Measurements from ENCODE around the gene TMPRSS9.

TMPRSS9 gene

DNA sequence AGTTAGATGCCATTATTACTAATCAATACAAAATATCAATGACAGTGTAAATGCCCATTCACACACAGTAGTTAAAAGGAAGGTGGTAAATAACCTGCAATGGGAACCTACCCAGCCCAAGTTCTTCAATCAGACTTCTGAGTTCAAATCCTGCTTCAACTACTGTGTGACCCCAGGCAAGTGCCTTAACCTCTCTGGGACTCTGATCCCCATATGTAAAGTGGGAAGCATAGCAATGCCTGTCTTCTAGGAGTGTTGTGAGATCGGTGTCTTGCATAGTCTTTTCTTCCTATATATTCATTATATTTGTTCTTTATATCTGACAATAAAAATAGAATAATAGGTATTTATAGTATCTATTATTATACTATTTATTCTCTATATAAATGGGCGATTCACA lies 60.4 kb downstream of the TMPRSS9 start:
- DNase-seq (ENCODE audit: low spot score) = no peak
- FAIRE-seq = no peak

DNA sequence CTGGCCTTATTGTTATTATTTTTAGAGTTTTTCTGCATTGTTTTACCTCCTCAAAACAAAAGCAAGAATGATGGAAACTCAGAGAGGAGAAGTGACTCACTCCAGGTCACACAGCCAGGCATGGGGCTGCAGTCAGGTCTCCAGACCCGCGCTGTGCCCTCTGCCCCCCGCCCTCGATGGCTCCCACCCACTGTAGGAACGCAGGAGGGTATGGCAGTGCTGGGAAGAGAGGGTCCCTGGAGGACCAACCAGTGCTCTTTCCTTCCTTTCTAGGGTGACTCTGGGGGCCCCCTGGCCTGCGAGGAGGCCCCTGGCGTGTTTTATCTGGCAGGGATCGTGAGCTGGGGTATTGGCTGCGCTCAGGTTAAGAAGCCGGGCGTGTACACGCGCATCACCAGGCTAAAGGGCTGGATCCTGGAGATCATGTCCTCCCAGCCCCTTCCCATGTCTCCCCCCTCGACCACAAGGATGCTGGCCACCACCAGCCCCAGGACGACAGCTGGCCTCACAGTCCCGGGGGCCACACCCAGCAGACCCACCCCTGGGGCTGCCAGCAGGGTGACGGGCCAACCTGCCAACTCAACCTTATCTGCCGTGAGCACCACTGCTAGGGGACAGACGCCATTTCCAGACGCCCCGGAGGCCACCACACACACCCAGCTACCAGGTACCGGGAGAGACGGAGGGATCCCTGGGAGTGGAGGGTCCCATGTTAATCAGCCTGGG lies 61.7 kb downstream of the TMPRSS9 start:
- FAIRE-seq = no peak

DNA sequence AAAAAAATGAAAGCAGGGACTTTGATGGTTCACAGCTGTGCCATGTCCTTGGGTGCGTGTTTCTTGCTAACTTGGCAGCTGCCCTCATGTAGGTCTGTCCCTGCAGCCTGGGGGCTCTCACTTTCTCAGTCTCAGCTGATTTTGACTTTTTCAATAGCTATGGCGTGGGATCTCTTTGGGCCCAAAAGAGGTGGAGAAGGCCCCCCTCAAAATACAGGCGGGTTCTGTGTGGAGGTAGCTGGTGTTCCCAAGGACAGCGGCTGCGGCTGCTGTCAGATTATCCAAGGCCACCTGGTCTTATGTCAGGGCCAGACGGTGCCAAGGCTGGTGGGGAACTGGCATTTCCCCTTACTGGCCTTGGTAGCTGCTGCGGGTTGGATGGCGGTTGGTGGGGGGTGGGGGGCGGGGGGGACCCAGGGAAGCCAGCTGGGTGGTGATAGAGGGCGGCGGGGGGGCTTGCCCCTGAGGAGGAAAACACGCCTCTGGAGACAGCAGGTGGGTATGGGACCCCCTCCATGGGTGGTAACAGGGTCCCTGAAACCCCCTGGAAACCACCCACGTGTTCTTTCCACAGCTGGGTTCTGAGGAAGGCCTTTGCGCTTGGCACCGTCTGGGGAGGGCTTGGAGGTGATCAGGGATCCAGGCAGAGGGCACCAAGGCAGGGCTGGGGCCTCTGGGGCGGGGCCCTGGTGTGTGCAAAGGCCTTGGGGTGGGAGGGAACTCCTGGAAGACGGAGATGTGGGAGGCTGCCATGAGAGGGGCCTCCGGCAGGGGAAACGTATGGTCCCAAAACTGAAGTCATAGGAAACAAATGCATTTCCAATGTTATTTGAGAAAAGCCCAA lies 63.2 kb downstream of the TMPRSS9 start:
- FAIRE-seq = no peak

More for the DNA sequence above, 61.7 kb downstream of the TMPRSS9 start:
- no peak for DNase-seq (ENCODE audit: low spot score)

DNA sequence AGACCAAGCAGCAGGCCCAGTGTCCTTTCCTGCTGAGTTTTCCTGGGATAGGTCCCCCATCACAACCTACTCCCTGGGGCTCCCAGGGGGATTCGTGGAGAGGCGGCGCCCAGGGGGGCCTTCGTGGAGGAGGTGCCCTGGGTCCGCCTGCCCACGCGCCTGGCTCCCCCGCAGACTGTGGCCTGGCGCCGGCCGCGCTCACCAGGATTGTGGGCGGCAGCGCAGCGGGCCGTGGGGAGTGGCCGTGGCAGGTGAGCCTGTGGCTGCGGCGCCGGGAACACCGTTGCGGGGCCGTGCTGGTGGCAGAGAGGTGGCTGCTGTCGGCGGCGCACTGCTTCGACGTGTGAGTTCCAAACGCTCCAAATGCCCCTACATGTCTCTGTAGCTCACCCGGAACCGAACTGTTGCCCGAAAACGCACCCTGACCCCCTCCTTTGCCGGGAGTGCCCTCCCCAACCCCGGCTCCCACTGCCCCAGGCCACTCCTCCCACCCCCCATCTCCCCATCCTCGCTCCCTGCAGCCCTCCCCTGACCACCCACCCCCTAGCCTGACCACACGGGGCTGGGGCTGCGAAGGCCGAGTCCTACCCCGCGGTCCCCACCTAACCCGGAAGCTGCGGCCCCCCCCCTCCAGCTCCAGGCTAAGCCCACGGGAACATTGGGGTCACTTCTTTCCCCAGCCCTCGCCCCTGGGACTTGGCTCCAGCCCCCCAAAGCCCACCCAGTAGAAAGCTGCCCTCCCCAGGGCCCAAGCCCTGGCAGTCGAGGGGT lies 64.0 kb downstream of the TMPRSS9 start:
- FAIRE-seq (no peak), DNase-seq (ENCODE audit: low spot score) (no peak)

More for the DNA sequence above, 63.2 kb downstream of the TMPRSS9 start:
- no peak for DNase-seq (ENCODE audit: low spot score)

DNA sequence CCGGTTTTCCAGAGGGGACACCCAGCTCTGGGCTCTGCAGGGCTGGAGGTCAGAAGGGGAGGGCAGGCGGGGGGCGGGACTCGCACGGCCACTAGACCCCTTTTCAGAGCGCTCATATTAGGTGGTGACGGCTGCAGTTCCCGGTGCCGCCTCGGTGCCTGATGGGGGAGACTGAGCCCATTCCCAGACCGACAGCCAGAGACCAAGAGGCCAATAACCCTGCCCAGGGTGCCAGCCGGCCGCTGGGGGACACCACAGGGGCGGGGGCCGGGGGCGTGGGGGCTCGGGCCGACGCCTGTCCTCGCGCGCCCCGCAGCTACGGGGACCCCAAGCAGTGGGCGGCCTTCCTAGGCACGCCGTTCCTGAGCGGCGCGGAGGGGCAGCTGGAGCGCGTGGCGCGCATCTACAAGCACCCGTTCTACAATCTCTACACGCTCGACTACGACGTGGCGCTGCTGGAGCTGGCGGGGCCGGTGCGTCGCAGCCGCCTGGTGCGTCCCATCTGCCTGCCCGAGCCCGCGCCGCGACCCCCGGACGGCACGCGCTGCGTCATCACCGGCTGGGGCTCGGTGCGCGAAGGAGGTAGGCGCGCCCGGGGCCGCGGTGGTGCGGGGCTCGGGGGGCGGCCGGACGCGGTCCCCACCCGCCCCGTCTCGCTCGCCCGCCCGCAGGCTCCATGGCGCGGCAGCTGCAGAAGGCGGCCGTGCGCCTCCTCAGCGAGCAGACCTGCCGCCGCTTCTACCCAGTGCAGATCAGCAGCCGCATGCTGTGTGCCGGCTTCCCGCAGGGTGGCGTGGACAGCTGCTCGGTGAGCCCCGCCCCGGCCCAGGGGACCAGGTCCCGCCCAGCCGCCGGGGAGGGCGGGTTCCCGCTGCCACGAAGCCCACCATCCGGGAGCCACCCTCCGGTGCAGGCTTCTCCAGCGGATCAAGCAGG lies 64.9 kb downstream of the TMPRSS9 start:
- FAIRE-seq (no peak), DNase-seq (ENCODE audit: low spot score) (no peak)

DNA sequence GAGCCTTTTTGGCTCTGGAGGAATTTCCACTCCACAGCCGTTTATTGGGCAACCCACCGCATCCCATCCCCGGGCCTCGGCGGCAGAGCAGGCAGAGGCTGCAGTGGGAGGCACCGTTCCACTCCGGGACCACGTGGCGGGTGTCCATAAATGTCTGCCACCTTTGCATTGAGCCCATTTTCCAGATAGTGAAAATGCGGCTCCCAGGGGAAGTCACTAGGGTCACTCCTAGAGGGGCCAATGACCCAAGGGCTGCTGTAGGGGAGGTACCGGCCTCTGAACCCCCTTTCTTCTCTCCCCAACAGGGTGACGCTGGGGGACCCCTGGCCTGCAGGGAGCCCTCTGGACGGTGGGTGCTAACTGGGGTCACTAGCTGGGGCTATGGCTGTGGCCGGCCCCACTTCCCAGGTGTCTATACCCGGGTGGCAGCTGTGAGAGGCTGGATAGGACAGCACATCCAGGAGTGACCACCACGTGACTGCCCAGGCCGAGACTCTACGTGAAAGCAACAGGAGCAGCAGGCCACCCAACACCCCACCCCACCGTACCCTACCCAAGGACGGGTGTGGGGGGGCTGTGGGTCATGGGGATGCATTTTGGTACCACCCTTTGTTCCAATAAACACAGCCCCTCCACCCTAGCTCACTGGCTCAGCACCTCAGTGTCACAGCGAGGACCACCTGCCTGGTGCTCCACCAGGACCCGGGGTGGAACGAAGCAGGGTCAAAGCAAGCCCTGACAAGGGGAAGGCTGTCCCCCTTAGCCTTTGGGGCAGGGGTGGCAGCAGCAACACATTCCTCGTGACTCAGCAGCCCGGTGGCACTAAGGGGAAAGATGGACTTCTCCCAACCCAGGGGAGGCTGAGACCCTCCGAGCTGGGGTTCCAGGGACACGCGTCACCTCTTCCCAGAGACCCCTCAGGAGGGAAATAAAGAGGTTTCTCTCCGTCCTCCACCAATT lies 65.8 kb downstream of the TMPRSS9 start:
- DNase-seq (ENCODE audit: low spot score) (no peak), FAIRE-seq (no peak)

DNA sequence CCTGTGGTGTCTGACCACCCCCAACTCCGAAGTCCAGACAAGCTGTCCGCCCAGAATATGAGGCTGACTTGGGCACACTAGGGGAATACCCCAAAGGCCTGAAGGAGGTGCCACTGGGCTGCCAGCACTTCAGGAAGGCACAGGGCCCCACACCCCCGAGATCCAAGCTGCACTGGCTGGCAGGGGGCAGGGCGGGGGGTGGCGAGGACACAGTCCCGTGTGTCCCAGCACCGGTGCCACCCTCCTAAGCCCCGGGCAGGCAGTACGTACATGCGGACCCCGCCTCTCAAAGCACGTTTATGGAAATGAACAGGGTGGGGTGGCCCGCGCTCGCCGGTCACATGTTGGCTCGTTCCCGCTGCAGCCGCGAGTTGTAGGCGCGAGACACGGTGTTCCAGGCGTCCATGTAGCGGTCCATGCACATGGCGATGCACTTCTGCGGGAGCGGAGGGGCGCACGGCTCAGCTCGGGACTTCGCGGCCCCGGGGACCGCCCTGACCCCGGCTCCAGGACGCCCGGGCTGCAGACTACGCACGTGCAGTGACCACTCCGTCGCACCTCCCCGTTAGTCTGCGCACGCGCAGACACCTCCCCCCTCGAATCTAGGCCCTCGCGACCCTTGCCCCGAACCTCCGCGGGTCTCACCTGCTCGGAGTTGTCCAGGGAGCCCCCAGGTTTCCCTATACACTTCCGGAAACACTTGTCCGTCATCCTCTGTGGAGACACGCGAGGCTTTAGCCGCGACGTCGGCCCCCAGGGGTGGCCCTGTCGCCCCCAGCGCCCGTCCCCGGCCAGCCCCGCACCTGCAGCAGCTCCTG lies 66.8 kb downstream of the TMPRSS9 start:
- DNase-seq (ENCODE audit: low spot score) (peak; percentile 13), FAIRE-seq (no peak)

DNA sequence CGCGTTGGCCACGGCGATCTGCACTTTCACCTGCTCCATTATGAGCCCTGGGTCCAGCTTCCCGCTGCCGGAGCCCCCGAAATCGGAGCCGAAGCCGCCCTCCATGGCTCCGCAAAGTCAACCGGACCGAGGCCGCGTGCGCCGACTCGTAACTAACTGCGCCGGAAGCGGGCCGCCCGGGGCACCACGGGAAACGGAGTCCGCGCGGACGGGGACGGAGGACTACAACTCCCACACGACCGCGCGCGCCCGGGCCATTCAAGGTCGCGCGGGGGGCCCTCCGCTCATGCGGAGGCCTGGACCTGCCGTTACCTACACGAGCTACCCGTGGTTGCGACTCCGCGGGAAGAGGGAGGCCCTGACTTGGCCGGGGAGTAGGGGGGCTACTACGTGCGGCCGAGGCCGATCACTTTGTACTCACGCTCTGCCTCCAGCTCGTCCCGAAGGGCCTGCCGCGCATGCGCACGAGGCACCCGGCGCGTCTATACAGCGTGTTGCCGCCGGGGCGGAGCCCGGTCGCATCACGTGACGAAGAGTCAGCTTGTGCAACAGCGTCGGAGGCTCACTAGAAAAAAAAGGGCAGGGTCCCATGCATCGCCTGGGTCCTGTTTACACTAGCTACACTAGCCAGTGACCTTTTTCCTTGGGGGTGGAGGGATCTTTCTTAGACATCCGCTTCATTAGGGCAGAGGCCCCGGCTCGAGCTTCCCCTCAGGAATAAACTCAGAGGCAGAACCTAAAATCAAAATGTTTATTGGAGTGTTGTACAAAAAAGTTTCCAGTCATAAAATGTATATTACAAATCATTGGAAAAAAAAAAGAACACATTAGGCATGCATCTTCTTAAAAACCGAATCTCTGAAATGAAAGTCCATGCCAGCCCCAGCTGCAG lies 67.6 kb downstream of the TMPRSS9 start, which contains the start of gene TIMM13:
Gene TIMM13, minus strand, starts transcription at position 158 of the 892 bp plus-strand sequence. Its CDS starts 53 bp downstream, at position 105.
- DNase-seq (ENCODE audit: low spot score) (peak; percentile 87), FAIRE-seq (peak; percentile 11)

DNA sequence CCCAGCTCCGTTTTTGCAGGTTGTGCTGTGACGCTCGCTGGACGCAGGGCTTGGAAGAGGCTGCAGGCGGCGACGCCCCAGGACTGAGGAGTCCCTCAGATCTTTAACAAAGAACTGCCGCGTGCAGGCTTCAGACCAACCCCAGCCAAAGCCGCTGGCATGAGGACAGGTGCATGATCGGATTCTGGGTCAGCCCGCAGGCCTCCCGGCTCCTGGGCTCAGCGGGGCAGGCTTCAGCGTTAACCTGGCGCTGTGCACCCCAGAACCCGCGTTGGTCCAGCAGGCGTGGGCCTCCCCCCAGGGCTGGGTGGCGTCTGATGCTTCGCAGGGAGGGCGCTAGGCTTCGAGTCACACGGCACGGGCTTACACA lies 68.2 kb downstream of the TMPRSS9 start:
- no peak for DNase-seq (ENCODE audit: low spot score)
- no peak for FAIRE-seq

DNA sequence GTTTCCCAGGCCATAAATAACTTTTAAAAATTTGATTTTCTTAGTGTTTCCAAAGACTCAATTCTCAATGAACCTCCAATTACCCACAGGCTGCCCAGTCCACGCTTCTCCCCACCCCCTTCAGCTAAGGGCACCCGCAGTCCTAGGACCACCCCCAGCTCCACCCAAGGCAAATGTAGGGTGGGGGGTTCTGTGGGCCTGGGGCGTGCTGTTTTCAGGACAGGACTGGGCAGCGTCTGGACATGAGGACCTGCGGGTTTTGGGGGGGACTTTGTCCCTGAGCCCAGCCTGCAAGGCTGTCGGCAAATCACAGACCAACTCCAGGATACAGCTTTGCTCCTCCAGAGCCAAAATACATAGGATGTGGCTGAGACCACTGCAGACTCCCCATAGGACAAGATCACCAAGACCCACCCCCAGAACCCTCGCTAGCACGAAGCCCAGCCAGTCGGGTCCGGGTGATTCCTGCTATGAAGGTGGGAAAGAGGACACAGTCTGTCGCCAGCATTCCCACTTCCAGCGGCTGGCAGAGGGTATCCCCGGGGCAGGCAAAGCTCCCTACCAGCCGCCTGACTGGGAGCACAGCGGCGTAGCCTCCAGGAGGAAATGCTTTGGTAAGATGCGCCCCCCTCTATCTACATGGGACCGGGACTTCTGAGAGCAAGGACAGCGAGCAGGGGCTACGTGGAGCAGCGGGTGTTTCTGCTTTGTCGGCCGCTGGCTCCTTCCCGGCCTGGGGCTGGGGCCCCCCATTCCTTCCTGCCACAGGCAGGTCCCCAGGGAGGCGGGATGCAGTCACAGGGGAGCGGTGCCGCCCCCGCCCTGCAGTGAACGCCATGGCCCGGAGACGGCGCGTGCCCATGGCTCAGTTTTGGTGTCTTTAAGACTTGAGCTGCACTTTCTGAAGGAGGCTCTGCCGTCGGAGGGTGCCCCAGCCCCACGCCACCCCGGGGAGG lies 69.0 kb downstream of the TMPRSS9 start:
- FAIRE-seq = no peak
- DNase-seq (ENCODE audit: low spot score) = no peak

DNA sequence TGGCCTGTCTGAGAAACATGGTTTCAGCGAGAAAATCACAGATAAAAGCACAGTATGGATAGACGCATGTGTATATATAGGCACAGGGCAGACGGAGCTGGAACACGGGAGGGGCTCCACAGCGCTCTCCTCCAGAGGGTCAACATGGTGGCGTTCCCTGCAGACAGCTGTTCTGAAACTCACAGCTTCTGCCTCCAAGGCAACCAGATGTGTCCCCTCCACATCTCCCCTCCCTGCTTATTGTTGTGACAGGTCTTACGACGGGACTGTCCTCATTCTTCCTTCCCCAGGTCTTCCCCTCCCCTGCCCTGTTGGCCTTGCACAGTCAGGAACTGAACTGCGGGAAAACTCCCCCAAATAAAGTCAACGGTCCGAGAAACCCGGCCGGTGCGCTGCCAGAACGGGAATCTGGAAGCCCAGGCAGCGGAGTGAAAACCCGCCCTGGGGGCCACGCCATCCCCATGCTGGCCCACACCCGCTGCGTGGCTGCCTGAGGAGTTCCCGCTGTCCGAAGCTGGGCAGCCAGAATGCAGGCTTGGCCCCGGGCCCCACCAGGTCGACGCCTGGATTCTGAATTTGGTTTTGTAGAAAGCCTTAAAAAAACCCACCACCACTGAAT lies 70.0 kb downstream of the TMPRSS9 start:
- FAIRE-seq (no peak), DNase-seq (ENCODE audit: low spot score) (no peak)

DNA sequence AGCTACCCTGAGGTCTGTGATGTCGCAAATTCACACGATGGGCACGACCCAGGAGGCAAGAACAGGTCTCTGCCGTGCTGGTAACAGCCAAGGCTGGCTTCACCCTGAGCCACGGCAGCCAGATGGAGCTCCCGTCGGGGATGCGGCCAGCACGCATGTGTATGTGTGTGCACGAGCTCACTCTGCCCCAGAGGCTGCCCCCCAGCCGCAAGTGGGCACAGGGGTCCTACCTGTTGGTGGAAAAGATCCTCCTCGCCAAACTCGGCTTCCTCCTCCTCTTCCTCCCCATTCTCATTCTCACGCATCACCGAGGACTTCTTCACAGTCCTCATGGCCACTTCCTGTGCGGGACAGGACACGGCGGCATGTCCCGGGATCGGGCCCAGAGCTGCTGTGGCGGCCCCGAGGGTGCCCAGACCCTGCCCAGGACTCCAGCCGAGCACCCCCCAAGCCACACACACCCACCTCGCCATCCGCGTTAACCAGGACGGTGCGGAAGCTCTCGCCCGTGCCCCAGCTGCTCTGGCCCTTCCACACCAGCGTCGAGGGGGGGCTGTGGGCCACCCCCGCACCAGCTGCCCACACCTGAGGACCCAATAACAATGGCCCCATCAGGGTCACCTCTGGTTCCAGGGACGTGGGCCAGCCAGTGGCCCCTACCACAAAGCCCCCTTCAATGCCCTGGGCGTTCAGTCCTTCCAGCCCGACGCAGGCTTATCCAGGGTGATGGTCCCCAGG lies 71.4 kb downstream of the TMPRSS9 start:
- no peak for FAIRE-seq
- no peak for DNase-seq (ENCODE audit: low spot score)

DNA sequence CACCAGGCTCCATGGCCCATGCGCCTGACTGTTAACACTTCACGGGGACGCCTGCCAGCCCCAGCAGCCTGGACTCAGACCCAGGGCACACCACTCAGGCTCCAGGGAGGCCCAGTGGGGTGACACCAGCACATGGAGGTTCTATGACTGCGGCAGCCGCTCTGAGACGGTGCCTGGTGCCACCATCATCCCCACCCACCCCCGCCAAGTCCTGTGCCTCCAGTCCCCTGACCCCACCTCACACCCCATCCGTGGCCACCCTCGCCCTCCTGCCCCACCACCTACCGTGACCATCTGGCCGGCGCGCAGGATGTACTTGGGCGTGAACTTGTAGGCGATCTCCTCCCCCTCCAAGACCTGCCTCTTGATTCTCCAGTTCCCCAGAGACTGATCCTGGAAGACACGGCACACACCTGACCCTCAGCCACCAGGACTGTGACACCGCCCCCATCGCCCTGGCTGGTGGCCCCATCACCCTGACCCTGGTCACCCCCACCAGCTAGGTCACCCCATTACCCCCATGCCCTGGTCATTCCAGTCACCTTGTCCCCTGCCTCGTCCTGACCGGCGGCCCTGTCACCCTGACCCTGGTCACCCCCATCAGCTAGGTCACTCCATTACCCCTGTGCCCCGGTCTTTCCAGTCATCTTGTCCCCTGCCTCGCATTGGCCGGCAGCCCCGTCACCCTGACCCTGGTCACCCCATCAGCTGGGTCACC lies 72.2 kb downstream of the TMPRSS9 start:
- DNase-seq (ENCODE audit: low spot score) = no peak
- no peak for FAIRE-seq

DNA sequence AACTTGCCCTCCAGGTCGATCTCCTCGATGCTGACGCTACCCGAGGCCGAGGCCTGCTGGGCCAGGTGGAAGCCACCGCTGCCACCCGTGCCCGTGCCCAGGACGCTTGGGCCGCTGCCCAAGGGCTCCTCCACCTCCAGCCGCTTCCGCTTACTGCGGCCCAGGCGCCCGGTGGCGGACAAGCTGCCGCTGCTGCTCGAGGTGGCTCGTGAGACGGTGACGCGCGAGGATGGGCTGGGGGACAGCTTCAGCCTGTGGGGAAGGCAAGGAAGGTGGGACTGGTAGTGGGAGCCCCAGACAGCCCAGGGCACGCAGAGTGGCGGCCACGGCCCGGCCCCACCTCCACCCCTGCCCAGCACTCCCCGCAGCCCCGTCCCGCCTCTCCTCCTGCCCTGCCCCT lies 73.8 kb downstream of the TMPRSS9 start:
- DNase-seq (ENCODE audit: low spot score) (no peak), FAIRE-seq (no peak)

DNA sequence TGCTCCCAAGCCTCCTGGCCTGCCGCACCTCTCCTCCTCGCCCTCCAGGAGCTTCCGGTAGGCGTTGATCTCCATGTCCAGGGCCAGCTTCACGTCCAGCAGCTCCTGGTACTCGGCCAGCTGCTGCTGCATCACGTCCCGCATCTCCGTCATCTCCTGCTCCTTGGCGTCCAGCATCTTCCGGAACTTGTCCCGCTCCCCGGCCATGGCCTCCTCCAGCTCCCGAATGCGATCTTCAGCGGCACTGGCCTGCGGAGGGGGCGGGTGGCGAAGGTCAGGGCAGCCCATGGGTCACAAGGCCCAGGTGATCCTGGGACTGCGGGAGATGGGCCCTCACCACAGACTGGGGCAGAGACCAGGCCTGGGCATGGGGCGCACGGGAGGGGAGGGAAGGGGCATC lies 74.2 kb downstream of the TMPRSS9 start:
- FAIRE-seq (no peak), DNase-seq (ENCODE audit: low spot score) (no peak)
